K562 (cell line): ENCODE data around the gene CLEC3B. TPM values are rescaled to one million over a fixed set of nuclear protein-coding genes. Genes with fewer than 3 reads are reported as not detected.

ENCODE experiments used
- COPS2 ChIP-seq: fragments of 450-650 bp; conservative IDR thresholded peaks from 2 replicates; pipeline ENCODE4 v1.6.1; 2016; ENCODE audit warnings: mild to moderate bottlenecking, moderate library complexity
- CREBBP ChIP-seq: IDR thresholded peaks from one replicate; pipeline ENCODE4 v1.6.1; 2012; ENCODE audit warnings: low read depth, mild to moderate bottlenecking, control low read depth, inconsistent platforms, low read length
- CXXC5 ChIP-seq: fragments of 250-450 bp; sonication (Bioruptor Pico); IDR thresholded peaks from 2 replicates; pipeline ENCODE4 v1.8.0; 2022; ENCODE audit warnings: inconsistent platforms, mild to moderate bottlenecking, moderate library complexity
- DMBX1 ChIP-seq: fragments of 250-450 bp; sonication (Bioruptor Pico); IDR thresholded peaks from 2 replicates; pipeline ENCODE4 v1.8.0; 2022; ENCODE audit warnings: inconsistent platforms, mild to moderate bottlenecking, moderate library complexity, borderline replicate concordance
- ELF4 ChIP-seq: fragments of 450-650 bp; formaldehyde crosslinking; IDR thresholded peaks from 2 replicates; pipeline ENCODE4 v1.4.0; 2022; ENCODE audit warnings: missing genetic modification characterization
- HDAC6 ChIP-seq: IDR thresholded peaks from 2 replicates; pipeline ENCODE4 v1.6.1; 2012; ENCODE audit warnings: low read depth, mild to moderate bottlenecking, control low read depth, inconsistent platforms, low read length, moderate library complexity
- NFXL1 ChIP-seq: fragments of 450-650 bp; formaldehyde crosslinking; IDR thresholded peaks from 2 replicates; pipeline ENCODE4 v1.4.0; 2021; ENCODE audit warnings: mild to moderate bottlenecking
- RBM34 ChIP-seq: fragments of 200-400 bp; formaldehyde crosslinking; IDR thresholded peaks from 2 replicates; pipeline ENCODE4 v1.6.1; 2018; ENCODE audit warnings: low read length, borderline replicate concordance; ENCODE audit not compliant: insufficient read depth
- ZC3H11A ChIP-seq: IDR thresholded peaks from 2 replicates; pipeline ENCODE4 v1.6.1; 2012; ENCODE audit warnings: low read depth, low read length, improper control_type of control experiment
- ZFP1 ChIP-seq: fragments of 450-650 bp; formaldehyde crosslinking; IDR thresholded peaks from 2 replicates; pipeline ENCODE4 v1.4.0; 2020; ENCODE audit warnings: mild to moderate bottlenecking, mixed read lengths
- ZNF174 ChIP-seq: fragments of 250-450 bp; sonication (Bioruptor Pico); IDR thresholded peaks from 2 replicates; pipeline ENCODE4 v1.4.0; 2020; ENCODE audit warnings: mild to moderate bottlenecking
- ZNF282 ChIP-seq: sonication (generic); formaldehyde crosslinking; IDR thresholded peaks from 2 replicates; pipeline ENCODE4 v1.8.1; 2023; ENCODE audit warnings: missing genetic modification reagents
- ZNF384 ChIP-seq: IDR thresholded peaks from 2 replicates; pipeline ENCODE4 v1.6.1; 2012; ENCODE audit warnings: low read depth, low read length, improper control_type of control experiment
- ZNF41 ChIP-seq: fragments of 250-450 bp; sonication (Bioruptor Pico); conservative IDR thresholded peaks from 2 replicates; pipeline ENCODE4 v1.4.0; 2020; ENCODE audit warnings: mild to moderate bottlenecking
- ZNF583 ChIP-seq: fragments of 250-450 bp; sonication (Bioruptor Pico); IDR thresholded peaks from 2 replicates; pipeline ENCODE4 v1.4.0; 2020
- polyA plus RNA-seq, 8 experiments: library from polyadenylated mRNA; depleted of rRNA in 4 of 8; stranded (reverse) in 5 of 8; unstranded in 3 of 8; fragments of >200 nt; fragmentation: Nextera tagmentation in 2 of 8; fragmentation: Illumina TruSeq in 1 of 8; extraction: Ambion mirVana in 2 of 8; extraction: Trizol in 1 of 8; gene quantifications; 2 replicates each; pipeline versions ENCODE4 v1.2.1 to v1.2.3, GENCODE V29; 2011 to 2014; ENCODE audit warnings: inconsistent platforms in 1 of 8, missing spikeins in 1 of 8
- total RNA-seq, 7 experiments: library from RNA; depleted of rRNA in 6 of 7; stranded (reverse); fragments of >200 nt in 6 of 7; fragmentation: Illumina TruSeq in 2 of 7; extraction: Trizol in 2 of 7; gene quantifications; 2 replicates each; pipeline versions ENCODE4 v1.2.1 to v1.2.3, GENCODE V29; 2011 to 2021; ENCODE audit warnings: low replicate concordance in 1 of 7
- TF ChIP-seq, protein P1 (sequence below): sonication (generic); formaldehyde crosslinking; IDR thresholded peaks from 2 replicates; pipeline ENCODE4 v1.8.0; 2022; ENCODE audit warnings: mild to moderate bottlenecking, low read depth, missing genetic modification reagents
- TF ChIP-seq, protein P2 (sequence below): fragments of 200-800 bp; sonication (Bioruptor generic); IDR thresholded peaks from 2 replicates; pipeline ENCODE4 v1.6.1; 2017; ENCODE audit warnings: missing genetic modification characterization, missing compliant biosample characterization
- TF ChIP-seq, protein P3 (sequence below): fragments of 150-350 bp; conservative IDR thresholded peaks from 2 replicates; pipeline ENCODE4 v1.6.1; 2014; ENCODE audit warnings: low read length
- TF ChIP-seq, protein P4 (sequence below): sonication (generic); formaldehyde crosslinking; IDR thresholded peaks from 2 replicates; pipeline ENCODE4 v1.8.1; 2023; ENCODE audit warnings: mild to moderate bottlenecking, missing genetic modification reagents

The CLEC3B gene
- total and polyA plus RNA-seq, 9 of the 15 experiments (the other 6 are each of a cell fraction or from before 2014, with no cell fraction given), result not detected

DNA sequence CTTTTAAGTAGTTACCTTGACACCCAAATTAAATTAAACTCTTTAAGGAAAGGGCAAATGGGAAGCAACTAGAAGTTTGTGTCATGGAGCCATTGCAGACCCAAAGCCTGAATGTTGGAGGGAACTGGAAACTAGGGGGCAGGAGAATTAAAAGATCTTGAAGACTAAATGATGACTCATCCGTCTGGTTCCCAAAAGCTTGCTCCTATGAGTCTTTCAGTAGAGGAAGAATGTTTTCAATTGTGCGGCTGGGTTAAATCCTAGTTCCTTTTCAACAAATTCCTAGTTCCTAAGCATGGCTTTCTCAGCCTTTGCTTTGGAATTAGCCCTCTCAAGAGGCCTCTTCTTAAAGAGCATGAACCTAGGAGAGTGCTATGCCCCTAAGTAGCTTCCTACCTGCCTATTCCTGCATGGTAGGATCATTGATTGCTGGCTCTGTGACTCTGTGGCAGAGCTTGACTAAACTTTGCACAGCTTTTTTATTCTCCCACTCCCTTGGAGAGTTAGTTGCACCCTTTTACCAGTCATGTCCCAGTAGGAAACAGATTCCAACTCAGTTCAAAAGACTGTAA is 17.7 kb downstream of the CLEC3B start (continued):
- TF ChIP-seq, protein P1, sequence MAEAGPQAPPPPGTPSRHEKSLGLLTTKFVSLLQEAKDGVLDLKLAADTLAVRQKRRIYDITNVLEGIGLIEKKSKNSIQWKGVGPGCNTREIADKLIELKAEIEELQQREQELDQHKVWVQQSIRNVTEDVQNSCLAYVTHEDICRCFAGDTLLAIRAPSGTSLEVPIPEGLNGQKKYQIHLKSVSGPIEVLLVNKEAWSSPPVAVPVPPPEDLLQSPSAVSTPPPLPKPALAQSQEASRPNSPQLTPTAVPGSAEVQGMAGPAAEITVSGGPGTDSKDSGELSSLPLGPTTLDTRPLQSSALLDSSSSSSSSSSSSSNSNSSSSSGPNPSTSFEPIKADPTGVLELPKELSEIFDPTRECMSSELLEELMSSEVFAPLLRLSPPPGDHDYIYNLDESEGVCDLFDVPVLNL, result no peak
- TF ChIP-seq NFXL1 (no peak), HDAC6 (no peak), ZNF174 (CRISPR knock-in tag) (no peak), ZNF282 (CRISPR knock-in tag) (no peak), CREBBP (no peak), COPS2 (no peak), ZNF384 (0 out of 2 replicates have a peak, but pooled peaks have one; percentile 26), CXXC5 (CRISPR knock-in tag) (no peak), ZNF41 (no peak), ZC3H11A (no peak), DMBX1 (CRISPR knock-in tag) (no peak; the same call in 1 of the 2 replicates), ZFP1 (CRISPR knock-in tag) (no peak), ZNF583 (0 out of 2 replicates have a peak, but pooled peaks have one; percentile 18), ELF4 (CRISPR knock-in tag) (no peak), RBM34 (no peak)
- TF ChIP-seq, protein P2, sequence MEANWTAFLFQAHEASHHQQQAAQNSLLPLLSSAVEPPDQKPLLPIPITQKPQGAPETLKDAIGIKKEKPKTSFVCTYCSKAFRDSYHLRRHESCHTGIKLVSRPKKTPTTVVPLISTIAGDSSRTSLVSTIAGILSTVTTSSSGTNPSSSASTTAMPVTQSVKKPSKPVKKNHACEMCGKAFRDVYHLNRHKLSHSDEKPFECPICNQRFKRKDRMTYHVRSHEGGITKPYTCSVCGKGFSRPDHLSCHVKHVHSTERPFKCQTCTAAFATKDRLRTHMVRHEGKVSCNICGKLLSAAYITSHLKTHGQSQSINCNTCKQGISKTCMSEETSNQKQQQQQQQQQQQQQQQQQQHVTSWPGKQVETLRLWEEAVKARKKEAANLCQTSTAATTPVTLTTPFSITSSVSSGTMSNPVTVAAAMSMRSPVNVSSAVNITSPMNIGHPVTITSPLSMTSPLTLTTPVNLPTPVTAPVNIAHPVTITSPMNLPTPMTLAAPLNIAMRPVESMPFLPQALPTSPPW (CRISPR knock-in tag), result peak; percentile 15; the same call in 1 of the 2 replicates
- TF ChIP-seq, protein P3, sequence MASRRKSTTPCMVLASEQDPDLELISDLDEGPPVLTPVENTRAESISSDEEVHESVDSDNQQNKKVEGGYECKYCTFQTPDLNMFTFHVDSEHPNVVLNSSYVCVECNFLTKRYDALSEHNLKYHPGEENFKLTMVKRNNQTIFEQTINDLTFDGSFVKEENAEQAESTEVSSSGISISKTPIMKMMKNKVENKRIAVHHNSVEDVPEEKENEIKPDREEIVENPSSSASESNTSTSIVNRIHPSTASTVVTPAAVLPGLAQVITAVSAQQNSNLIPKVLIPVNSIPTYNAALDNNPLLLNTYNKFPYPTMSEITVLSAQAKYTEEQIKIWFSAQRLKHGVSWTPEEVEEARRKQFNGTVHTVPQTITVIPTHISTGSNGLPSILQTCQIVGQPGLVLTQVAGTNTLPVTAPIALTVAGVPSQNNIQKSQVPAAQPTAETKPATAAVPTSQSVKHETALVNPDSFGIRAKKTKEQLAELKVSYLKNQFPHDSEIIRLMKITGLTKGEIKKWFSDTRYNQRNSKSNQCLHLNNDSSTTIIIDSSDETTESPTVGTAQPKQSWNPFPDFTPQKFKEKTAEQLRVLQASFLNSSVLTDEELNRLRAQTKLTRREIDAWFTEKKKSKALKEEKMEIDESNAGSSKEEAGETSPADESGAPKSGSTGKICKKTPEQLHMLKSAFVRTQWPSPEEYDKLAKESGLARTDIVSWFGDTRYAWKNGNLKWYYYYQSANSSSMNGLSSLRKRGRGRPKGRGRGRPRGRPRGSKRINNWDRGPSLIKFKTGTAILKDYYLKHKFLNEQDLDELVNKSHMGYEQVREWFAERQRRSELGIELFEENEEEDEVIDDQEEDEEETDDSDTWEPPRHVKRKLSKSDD, result no peak
- TF ChIP-seq, protein P4, sequence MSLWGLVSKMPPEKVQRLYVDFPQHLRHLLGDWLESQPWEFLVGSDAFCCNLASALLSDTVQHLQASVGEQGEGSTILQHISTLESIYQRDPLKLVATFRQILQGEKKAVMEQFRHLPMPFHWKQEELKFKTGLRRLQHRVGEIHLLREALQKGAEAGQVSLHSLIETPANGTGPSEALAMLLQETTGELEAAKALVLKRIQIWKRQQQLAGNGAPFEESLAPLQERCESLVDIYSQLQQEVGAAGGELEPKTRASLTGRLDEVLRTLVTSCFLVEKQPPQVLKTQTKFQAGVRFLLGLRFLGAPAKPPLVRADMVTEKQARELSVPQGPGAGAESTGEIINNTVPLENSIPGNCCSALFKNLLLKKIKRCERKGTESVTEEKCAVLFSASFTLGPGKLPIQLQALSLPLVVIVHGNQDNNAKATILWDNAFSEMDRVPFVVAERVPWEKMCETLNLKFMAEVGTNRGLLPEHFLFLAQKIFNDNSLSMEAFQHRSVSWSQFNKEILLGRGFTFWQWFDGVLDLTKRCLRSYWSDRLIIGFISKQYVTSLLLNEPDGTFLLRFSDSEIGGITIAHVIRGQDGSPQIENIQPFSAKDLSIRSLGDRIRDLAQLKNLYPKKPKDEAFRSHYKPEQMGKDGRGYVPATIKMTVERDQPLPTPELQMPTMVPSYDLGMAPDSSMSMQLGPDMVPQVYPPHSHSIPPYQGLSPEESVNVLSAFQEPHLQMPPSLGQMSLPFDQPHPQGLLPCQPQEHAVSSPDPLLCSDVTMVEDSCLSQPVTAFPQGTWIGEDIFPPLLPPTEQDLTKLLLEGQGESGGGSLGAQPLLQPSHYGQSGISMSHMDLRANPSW (CRISPR knock-in tag), result no peak
